Stimulated activated CD4-positive, alpha-beta T cell treated with anti-CD3 and anti-CD28 coated beads, TNF-alpha, amount 100 ng/mL, for 4 hours (primary cell): ENCODE results near the gene SF1.

Experiments used
- DNase-seq, 3 experiments: peaks; one replicate each; pipeline ENCODE4 v3.0.0-alpha.2; 2020; ENCODE audit warnings: low read depth in 3 of 3

The SF1 gene

GRCh38 chr11:64759722-64760719 lies 18.3 kb downstream of the SF1 start, which contains the start of gene PYGM:
Gene PYGM (minus strand): TSS chr11:64759974. CDS start chr11:64759898, 76 bp downstream.
- DNase-seq: no peak

GRCh38 chr11:64759131-64759721 lies 19.1 kb downstream of the SF1 start:
- no peak for DNase-seq

- DNase-seq: no peak
These were observed 19.8 kb downstream of the SF1 start for GRCh38 chr11:64758330-64759079.

- no peak for DNase-seq
These were observed 20.6 kb downstream of the SF1 start for GRCh38 chr11:64757549-64758329.

- no peak for DNase-seq
These were observed 22.5 kb downstream of the SF1 start for GRCh38 chr11:64755681-64756361.

GRCh38 chr11:64754919-64755662 lies 23.3 kb downstream of the SF1 start:
- DNase-seq: no peak

GRCh38 chr11:64754124-64754918 lies 24.0 kb downstream of the SF1 start:
- DNase-seq: no peak

- DNase-seq: no peak
These were observed 24.8 kb downstream of the SF1 start for GRCh38 chr11:64753380-64754123.

- DNase-seq: no peak
These were observed 25.3 kb downstream of the SF1 start for GRCh38 chr11:64753019-64753379.

GRCh38 chr11:64752175-64752970 lies 26.0 kb downstream of the SF1 start:
- DNase-seq: no peak

GRCh38 chr11:64751580-64751979 lies 26.8 kb downstream of the SF1 start:
- no peak for DNase-seq

GRCh38 chr11:64751136-64751535 lies 27.2 kb downstream of the SF1 start:
- DNase-seq: no peak

GRCh38 chr11:64750361-64751054 lies 27.8 kb downstream of the SF1 start:
- no peak for DNase-seq

GRCh38 chr11:64747961-64748665 lies 30.2 kb downstream of the SF1 start:
- no peak for DNase-seq

- no peak for DNase-seq
These were observed 31.9 kb downstream of the SF1 start for GRCh38 chr11:64746486-64746885.

- peak in 2 of 3 experiments; percentile 49 to 64 for DNase-seq
These were observed 32.6 kb downstream of the SF1 start for GRCh38 chr11:64745521-64746328.
